T-helper 2 cell (primary cell): ENCODE measurements around the gene CNTN4.
"Not testable (repeated sequence)": the region's sequence is repeated elsewhere in the genome, so short reads cannot be mapped to it uniquely, and the experiment has no call there.

Source experiments
- DNase-seq, 5 experiments: peaks; one replicate each; pipeline versions ENCODE4 v3.0.0 to v3.0.0-alpha.2; 2012 to 2022

The CNTN4 gene

GRCh38 chr3:2820982-2821381 is 722.3 kb downstream of the CNTN4 start:
- not testable (repeated sequence) for DNase-seq

- DNase-seq: no peak
Measured at GRCh38 chr3:2822611-2823010, 723.9 kb downstream of the CNTN4 start.

GRCh38 chr3:2823031-2823430 is 724.4 kb downstream of the CNTN4 start:
- DNase-seq: no peak

- DNase-seq: no peak
Measured at GRCh38 chr3:2823437-2824211, 725.0 kb downstream of the CNTN4 start.

- no peak for DNase-seq
Measured at GRCh38 chr3:2826036-2826435, 727.4 kb downstream of the CNTN4 start.

- DNase-seq: no peak
Measured at GRCh38 chr3:2826453-2826852, 727.8 kb downstream of the CNTN4 start.

- DNase-seq: no peak
Measured at GRCh38 chr3:2837239-2837638, 738.6 kb downstream of the CNTN4 start.

- no peak for DNase-seq
Measured at GRCh38 chr3:2837910-2838309, 739.2 kb downstream of the CNTN4 start.

- DNase-seq: no peak
Measured at GRCh38 chr3:2838546-2839157, 740.0 kb downstream of the CNTN4 start.

GRCh38 chr3:2839876-2840275 is 741.2 kb downstream of the CNTN4 start:
- no peak for DNase-seq

GRCh38 chr3:2847062-2847841 is 748.6 kb downstream of the CNTN4 start:
- no peak for DNase-seq

- no peak for DNase-seq
Measured at GRCh38 chr3:2849092-2849491, 750.4 kb downstream of the CNTN4 start.

GRCh38 chr3:2850701-2851100 is 752.0 kb downstream of the CNTN4 start:
- no peak for DNase-seq

GRCh38 chr3:2851361-2851760 is 752.7 kb downstream of the CNTN4 start:
- DNase-seq: no peak

- DNase-seq: no peak
Measured at GRCh38 chr3:2851835-2852234, 753.2 kb downstream of the CNTN4 start.

- no peak for DNase-seq
Measured at GRCh38 chr3:2853651-2854050, 755.0 kb downstream of the CNTN4 start.

GRCh38 chr3:2856138-2857133 is 757.8 kb downstream of the CNTN4 start:
- DNase-seq: no peak

- no peak for DNase-seq
Measured at GRCh38 chr3:2860626-2861025, 762.0 kb downstream of the CNTN4 start.

GRCh38 chr3:2861120-2861519 is 762.5 kb downstream of the CNTN4 start:
- no peak for DNase-seq

GRCh38 chr3:2861920-2862319 is 763.3 kb downstream of the CNTN4 start:
- no peak for DNase-seq

- DNase-seq: no peak
Measured at GRCh38 chr3:2862366-2862765, 763.7 kb downstream of the CNTN4 start.

- DNase-seq: no peak
Measured at GRCh38 chr3:2863127-2863526, 764.5 kb downstream of the CNTN4 start.
